ENCODE data around the gene TAF1B.
"Not testable (repeated sequence)": the region's sequence is repeated elsewhere in the genome, so short reads cannot be mapped to it uniquely, and the experiment has no call there.

TAF1B gene

GRCh38 chr2:9832586-9832985, 10.7 kb upstream of the TAF1B start:
- no peak for DNase-seq

DNA sequence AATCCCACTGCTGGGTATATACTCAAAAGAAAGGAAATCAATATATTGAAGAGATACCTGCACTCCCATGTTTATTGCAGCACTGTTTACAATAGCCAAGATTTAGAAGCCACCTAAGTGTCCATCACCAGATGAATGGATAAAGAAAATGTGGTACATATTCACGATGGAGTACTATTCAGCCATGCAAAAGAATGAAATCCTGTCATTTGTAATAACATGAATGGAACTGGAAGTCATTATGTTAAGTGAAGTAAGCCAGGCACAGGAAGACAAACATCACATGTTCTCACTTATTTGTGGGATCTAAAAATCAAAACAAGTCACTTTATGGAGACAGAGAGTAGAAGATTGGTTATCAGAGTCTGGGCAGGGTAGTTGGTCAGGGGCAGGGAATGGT, 8.2 kb upstream of the TAF1B start:
- not testable (repeated sequence) for DNase-seq

DNA sequence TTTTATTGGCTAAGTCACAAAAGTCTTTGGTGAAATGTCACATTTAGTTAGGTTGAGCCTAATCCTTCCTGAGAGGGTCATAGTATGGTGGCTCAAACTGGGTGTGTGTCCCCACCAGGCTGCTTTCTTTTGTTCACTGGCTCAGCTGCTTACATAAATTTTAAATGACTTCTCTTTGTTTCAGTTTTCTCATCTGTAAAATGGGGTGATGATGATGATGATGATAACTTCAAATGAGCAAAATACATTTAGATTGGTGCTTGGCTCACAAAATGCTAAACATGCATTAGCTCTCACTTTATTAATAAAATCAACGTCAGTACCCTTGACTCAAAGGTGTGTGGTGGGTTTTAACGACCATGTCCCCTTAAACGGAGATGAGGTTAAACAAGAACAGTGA, 7.2 kb upstream of the TAF1B start:
- DNase-seq: no peak

GRCh38 chr2:9836517-9836916, 6.8 kb upstream of the TAF1B start:
- DNase-seq: no peak

GRCh38 chr2:9837451-9837850, 5.8 kb upstream of the TAF1B start:
- no peak for DNase-seq

GRCh38 chr2:9838391-9838790, 4.9 kb upstream of the TAF1B start:
- no peak for DNase-seq

- DNase-seq: no peak
These were observed 616 bp upstream of the TAF1B start for GRCh38 chr2:9842487-9843228.

GRCh38 chr2:9844036-9844483, 786 bp downstream of the TAF1B start:
- DNase-seq: peak; percentile 17

- no peak for DNase-seq
These were observed 1.3 kb downstream of the TAF1B start for GRCh38 chr2:9844576-9844975.

DNA sequence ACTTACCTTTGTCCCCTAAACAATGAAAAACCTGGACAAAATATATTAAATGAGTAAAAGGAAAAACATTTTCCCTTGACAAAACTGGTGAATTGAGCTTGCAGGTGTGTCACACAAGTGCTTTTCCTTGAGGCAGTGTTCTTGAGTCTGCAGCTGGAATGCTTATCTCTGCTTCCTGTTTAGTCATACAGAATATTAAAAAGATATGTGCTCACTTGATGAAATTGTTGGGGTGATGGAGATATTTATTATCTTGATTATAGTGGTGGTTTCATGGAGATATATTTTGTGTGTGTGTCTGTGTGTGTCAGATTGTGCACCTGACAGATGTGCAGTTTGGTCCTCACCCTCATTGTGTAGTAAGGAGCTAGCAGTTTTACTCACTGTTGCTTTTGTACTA, 3.3 kb downstream of the TAF1B start:
- no peak for DNase-seq

DNA sequence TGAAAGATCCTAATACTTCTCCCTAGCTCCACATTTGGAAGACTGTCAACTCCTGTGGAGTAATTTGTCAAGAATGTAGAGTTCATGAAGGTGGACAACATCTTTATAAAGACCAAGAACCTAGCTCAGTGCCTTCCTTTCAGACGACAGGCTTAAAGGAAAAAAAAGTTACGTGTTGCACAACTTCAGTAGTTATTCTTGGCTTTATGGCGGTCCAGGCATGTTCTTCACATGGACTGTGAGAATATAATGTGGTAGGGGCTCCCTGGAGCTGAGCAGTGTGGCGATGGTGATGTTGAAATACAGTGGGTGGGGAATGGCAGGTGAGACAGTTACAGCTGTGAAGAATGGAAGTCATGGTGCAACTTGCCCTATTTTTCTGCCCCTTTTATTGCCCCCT, 3.9 kb downstream of the TAF1B start:
- no peak for DNase-seq

GRCh38 chr2:9852881-9853280, 9.6 kb downstream of the TAF1B start:
- DNase-seq: no peak

- DNase-seq: no peak
These were observed 14.8 kb downstream of the TAF1B start for GRCh38 chr2:9857814-9858729.

DNA sequence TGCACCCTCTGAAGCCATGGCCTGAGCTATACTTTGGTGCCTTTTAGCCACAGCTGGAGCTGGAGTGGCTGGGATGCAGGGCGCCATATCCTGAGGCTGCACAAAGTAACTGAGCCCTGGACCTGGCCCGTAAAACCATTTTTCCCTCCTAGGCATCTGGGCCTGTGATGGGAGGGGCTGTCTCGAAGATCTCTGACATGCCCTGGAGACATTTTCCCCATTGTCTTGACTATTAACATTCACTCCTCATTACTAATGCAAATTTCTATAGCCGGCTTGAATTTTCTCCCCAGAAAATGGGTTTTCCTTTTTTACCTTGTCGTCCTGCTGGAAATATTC, 15.4 kb downstream of the TAF1B start:
- no peak for DNase-seq

DNA sequence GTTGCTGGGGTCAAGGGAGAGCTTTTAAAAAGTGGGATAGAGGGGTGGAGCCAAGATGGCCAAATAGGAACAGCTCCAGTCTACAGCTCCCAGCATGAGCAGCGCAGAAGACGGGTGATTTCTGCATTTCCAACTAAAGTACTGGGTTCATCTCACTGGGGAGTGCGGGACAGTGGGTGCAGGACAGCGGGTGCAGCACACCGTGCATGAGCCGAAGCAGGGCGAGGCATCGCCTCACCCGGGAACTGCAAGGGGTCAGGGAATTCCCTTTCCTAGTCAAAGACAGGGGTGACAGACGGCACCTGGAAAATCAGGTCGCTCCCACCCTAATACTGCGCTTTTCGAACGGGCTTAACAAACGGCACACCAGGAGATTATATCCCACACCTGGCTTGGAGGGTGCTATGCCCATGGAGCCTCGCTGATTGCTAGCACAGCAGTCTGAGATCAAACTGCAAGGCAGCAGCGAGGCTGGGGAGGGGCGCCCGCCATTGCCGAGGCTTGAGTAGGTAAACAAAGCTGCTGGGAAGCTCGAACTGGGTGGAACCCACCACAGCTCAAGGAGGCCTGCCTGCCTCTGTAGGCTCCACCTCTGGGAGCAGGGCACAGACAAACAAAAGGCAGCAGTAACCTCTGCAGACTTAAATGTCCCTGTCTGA, 17.8 kb downstream of the TAF1B start:
- not testable (repeated sequence) for DNase-seq

DNA sequence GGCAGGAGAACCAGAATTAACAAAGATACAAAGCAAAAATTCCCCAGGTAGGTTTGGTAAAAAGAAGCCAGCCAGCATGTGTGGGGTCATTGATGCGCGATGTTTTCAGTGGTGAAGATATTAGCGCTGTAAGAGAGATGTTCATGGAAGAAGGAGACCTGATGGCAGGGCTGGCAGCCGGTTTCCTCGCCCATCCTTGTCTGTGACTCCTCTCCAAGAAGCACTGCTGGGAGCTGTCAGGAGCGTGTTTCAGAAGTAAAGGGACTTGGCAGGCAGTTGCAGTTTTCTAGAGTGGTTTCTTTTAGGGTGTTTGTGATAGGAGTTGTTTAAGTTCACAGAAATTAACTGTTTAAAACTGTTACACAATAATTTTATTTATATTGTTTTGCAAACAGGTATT, 24.6 kb downstream of the TAF1B start:
- DNase-seq: no peak

DNA sequence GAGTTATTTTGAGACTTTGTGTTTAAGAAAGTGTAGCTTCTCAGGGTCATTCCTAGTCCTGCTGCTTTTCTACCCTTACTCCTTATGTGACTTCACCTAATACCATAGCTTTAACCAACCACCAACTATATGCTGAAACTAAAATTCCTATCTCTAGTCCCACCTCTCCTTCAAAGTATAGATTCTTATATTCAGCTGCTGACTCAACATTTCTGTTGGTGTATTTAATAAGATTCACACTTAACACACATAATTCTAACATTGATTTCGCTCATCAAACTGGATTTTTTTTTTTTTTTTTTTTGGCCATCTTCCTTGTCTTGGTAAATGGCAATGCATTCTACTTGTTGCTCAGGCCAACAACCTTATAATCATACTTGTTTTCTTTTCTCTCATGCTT, 30.1 kb downstream of the TAF1B start:
- no peak for DNase-seq

GRCh38 chr2:9877026-9877425, 33.8 kb downstream of the TAF1B start:
- no peak for DNase-seq

DNA sequence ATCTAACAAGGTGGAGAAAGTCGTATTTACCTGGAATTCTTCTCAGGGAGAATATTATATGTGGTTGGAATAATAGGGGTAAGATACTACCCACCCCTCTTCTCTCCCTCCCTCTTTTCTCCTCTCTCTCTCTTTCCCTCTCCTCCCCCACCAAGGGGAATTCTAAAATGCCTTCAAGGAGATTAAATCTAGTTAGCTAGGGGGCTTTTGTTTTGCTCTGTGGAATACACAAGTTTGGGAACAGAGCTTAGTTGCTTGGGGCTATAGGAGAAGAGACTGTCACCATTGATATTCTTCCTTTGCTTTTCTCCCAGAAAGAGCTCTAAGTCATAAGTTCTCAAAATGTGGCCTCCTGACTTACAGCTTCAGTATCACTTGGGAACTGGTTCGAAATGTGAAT, 34.5 kb downstream of the TAF1B start:
- no peak for DNase-seq

- DNase-seq: no peak
These were observed 36.4 kb downstream of the TAF1B start for GRCh38 chr2:9879455-9880194.

DNA sequence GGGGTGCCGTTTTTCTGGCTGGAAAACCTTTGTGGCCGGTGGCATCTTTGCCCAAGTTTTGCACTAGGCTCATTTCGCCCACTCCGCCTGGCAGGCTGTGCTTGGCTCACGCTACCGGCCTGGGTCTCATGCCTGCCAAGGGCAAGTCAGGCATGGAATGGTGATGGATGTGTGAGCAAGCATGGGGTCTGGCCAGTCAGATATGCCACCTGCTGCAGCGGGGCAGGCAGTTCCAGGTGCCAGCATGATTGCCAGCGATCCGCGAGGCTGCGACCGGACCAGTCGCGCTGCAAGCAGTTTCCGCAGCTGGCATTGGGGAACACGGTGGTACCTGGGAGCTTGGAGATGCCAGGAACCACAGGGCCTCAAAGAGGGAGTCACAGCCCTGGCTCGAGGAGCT, 40.6 kb downstream of the TAF1B start:
- DNase-seq: no peak

- no peak for DNase-seq
These were observed 41.2 kb downstream of the TAF1B start for GRCh38 chr2:9884436-9884835.
